Sigmoid colon (tissue), 3 donors: ENCODE results near the gene ZP1.

Experiments used
- CTCF ChIP-seq, 4 experiments: fragments of 450-650 bp in 3 of 4; fragments of 200-600 bp in 1 of 4; IDR thresholded peaks; one replicate each; pipeline ENCODE4 v1.5.1; 2016 to 2019; ENCODE audit warnings: antibody characterized with exemption in 4 of 4, mild to moderate bottlenecking in 3 of 4, moderate library complexity in 2 of 4
- POLR2A ChIP-seq, 2 donors: fragments of 450-650 bp; IDR thresholded peaks; one replicate each; pipeline ENCODE4 v1.6.1; 2016; ENCODE audit warnings: antibody characterized with exemption in 2 of 2, mild to moderate bottlenecking in 2 of 2, moderate library complexity in 2 of 2

- no peak for TF ChIP-seq POLR2A (IDR thresholded peaks at IDR 0.05)
- no peak for TF ChIP-seq CTCF (IDR thresholded peaks at IDR 0.05)
Observed at GRCh38 chr11:60916669-60917206, 49.4 kb downstream of the ZP1 start.
